ENCODE measurements around the gene TRAF5.

Gene TRAF5

DNA sequence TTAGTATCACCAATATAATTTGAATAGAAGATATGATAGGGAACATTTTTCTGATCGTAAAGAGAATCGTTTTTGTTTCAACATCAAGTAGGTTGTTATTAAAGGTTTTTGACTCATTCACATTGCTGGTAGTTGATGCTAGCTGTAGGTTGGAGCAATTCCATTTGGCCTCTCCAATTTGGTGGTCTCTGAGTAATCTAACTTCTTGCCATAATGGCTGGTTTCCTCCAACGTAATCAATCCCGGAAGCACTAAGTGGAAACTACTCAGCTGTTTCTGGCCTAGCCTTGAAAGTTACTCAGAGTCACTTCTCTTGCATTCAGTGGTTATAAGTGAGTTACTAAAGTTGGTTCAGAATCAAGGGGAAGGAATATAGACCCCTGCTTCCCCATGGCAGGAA is 41.4 kb upstream of the TRAF5 start:
- Histone ChIP-seq H3K27ac (no peak overlapping the region), H3K4me1 (ENCODE audit: control insufficient read depth in 1 of 2, insufficient read depth in 1 of 2, low read depth in 1 of 2, low read length in 1 of 2) (no peaks in the 10 kb centered on the region), H3K9me3 (no peaks in the 10 kb centered on the region), H3K27me3 (no peaks in the 10 kb centered on the region), H3K4me3 (ENCODE audit: low read depth in 1 of 2, low read length in 1 of 2) (no peak overlapping the region), H3K36me3 (peaks cover 84% of the 10 kb centered on the region)
- TF ChIP-seq, protein P1, sequence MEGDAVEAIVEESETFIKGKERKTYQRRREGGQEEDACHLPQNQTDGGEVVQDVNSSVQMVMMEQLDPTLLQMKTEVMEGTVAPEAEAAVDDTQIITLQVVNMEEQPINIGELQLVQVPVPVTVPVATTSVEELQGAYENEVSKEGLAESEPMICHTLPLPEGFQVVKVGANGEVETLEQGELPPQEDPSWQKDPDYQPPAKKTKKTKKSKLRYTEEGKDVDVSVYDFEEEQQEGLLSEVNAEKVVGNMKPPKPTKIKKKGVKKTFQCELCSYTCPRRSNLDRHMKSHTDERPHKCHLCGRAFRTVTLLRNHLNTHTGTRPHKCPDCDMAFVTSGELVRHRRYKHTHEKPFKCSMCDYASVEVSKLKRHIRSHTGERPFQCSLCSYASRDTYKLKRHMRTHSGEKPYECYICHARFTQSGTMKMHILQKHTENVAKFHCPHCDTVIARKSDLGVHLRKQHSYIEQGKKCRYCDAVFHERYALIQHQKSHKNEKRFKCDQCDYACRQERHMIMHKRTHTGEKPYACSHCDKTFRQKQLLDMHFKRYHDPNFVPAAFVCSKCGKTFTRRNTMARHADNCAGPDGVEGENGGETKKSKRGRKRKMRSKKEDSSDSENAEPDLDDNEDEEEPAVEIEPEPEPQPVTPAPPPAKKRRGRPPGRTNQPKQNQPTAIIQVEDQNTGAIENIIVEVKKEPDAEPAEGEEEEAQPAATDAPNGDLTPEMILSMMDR (IDR thresholded peaks at IDR 0.05), result no peak

DNA sequence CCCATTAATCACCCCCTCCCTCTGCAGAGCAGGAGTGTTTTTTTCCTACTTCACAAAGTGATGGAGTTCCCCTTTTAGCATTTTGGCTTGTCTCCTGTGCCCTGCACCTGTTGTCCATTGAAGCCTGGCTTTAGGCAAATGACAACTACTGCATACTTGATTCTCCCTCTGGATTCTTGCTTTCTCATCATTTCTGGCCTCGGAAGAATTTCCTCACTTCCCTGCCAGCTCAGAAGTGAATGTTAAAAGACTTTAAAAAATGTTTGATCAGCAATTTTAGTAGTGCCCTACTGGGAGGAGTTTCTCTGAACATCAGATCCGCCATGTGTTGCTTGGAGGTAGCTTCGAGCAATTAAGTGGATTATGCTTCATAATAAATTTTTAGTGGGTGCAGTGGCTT is 39.4 kb upstream of the TRAF5 start:
- TF ChIP-seq, protein P1 (IDR thresholded peaks at IDR 0.05), result no peak
- peaks cover 84% of the 10 kb centered on the region for H3K36me3 ChIP-seq

DNA sequence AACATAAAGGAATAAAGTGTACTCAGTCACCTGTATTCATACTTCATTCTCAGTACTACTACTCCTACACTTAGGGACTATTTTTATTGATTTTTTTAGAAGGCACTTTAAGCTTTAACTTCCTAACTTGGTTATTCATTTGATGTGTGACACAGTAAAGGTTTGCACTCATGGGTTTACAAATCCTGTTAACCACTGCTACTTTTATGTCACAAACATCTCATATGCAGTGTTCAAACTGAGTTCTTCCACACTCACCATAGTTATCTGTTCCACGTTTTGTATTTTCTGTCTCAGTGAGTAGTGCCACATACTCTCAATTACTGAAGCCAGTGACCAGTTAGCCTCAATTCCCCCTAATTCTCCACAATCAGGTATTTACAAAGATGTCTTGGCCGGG is 34.2 kb upstream of the TRAF5 start:
- Histone ChIP-seq H3K4me3 (ENCODE audit: low read depth in 1 of 2, low read length in 1 of 2) (no peak overlapping the region), H3K27ac (no peak overlapping the region), H3K27me3 (no peaks in the 10 kb centered on the region), H3K4me1 (ENCODE audit: control insufficient read depth in 1 of 2, insufficient read depth in 1 of 2, low read depth in 1 of 2, low read length in 1 of 2) (no peaks in the 10 kb centered on the region), H3K36me3 (peaks cover 94% of the 10 kb centered on the region), H3K9me3 (no peaks in the 10 kb centered on the region)
- TF ChIP-seq, protein P1 (IDR thresholded peaks at IDR 0.05), result no peak

More for the DNA sequence above, 39.4 kb upstream of the TRAF5 start:
- Histone ChIP-seq H3K4me1 (ENCODE audit: control insufficient read depth in 1 of 2, insufficient read depth in 1 of 2, low read depth in 1 of 2, low read length in 1 of 2) (no peaks in the 10 kb centered on the region), H3K4me3 (ENCODE audit: low read depth in 1 of 2, low read length in 1 of 2) (no peak overlapping the region), H3K9me3 (no peaks in the 10 kb centered on the region), H3K27ac (no peak overlapping the region), H3K27me3 (no peaks in the 10 kb centered on the region)

DNA sequence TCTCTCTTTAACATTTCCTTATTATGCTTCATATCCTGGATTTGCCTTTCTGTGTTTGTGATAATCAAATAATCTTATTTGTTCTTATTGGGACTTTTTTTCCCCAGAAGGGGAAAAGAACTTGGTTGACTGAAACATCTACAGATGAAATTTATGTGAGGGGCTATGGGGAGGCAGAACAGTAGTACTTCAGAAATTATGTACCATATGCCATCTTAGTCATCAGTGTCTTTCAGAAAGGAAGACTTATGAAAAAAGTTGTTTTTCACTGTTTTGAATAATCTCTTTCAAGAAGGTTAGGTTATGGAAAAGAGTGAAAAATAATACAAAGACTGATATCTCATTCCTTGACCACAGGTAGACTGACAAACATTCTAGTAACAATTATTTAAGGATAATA is 30.2 kb upstream of the TRAF5 start:
- TF ChIP-seq, protein P1 (IDR thresholded peaks at IDR 0.05), result no peak
- peaks cover 89% of the 10 kb centered on the region for H3K36me3 ChIP-seq

DNA sequence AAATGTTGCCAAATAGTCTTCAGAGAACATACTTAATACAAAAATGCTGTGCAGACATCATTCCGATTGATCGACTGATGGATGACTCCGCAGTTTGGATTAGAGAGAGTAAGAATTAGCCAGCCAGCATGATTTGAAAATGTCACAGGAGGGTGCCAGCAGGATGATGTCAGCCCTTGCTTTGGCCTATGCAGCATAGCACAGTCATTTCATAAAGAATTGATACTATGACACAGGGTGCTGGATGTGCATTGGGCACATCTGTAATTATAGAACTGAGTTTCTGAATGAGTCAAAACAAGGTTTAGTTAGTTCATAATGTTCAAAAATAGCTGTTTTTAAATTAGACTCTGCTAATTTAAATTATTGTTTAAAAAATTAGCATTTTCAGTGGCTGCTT is 21.6 kb upstream of the TRAF5 start:
- Histone ChIP-seq H3K27ac (no peak overlapping the region), H3K27me3 (no peaks in the 10 kb centered on the region), H3K36me3 (peaks cover 34% of the 10 kb centered on the region), H3K4me3 (ENCODE audit: low read depth in 1 of 2, low read length in 1 of 2) (no peak overlapping the region), H3K9me3 (no peaks in the 10 kb centered on the region), H3K4me1 (ENCODE audit: control insufficient read depth in 1 of 2, insufficient read depth in 1 of 2, low read depth in 1 of 2, low read length in 1 of 2) (peaks cover 6% of the 10 kb centered on the region in 2 experiments)
- TF ChIP-seq, protein P1 (IDR thresholded peaks at IDR 0.05), result no peak

More for the DNA sequence above, 30.2 kb upstream of the TRAF5 start:
- Histone ChIP-seq H3K27me3 (no peaks in the 10 kb centered on the region), H3K27ac (no peak overlapping the region), H3K4me3 (ENCODE audit: low read depth in 1 of 2, low read length in 1 of 2) (no peak overlapping the region), H3K9me3 (no peaks in the 10 kb centered on the region), H3K4me1 (ENCODE audit: control insufficient read depth in 1 of 2, insufficient read depth in 1 of 2, low read depth in 1 of 2, low read length in 1 of 2) (no peaks in the 10 kb centered on the region)

DNA sequence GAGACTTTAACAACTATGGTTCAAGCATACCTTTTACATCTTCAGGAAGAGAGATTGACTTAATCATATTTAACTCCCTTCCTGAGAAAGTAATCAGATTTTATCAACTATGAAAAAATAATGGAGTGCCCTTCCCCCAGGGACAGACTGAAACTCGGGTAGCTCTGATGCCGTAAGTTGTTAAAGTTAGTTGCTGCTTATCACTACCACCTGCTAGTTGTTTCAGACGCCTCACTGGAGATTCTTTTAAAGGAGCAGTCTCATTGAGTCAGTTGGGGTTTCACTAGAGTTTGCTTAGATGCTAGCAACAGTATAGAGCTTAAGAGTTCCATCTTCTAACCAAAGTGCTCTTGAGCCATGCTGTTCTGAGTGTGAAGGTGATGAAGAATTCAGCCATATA is 17.0 kb upstream of the TRAF5 start:
- TF ChIP-seq, protein P1 (IDR thresholded peaks at IDR 0.05), result no peak
- H3K27me3 ChIP-seq, result no peaks in the 10 kb centered on the region
- H3K36me3 ChIP-seq, result peaks cover 38% of the 10 kb centered on the region
- peak overlapping the region; percentile 16 for H3K27ac ChIP-seq
- H3K4me3 ChIP-seq (ENCODE audit: low read depth in 1 of 2, low read length in 1 of 2), result no peak overlapping the region
- no peaks in the 10 kb centered on the region for H3K9me3 ChIP-seq
- H3K4me1 ChIP-seq (ENCODE audit: control insufficient read depth in 1 of 2, insufficient read depth in 1 of 2, low read depth in 1 of 2, low read length in 1 of 2), result peaks cover 9 to 10% of the 10 kb centered on the region in 2 experiments
